HG02885 (cell line): ENCODE measurements around the gene PRKCSH.
"Not testable (repeated sequence)": the region's sequence is repeated elsewhere in the genome, so short reads cannot be mapped to it uniquely, and the experiment has no call there.

Experiments
- ATAC-seq: cut with Tn5 transposase; IDR thresholded peaks from one replicate; pipeline ENCODE4 v1.9.1; 2021; ENCODE audit warnings: mild to moderate bottlenecking; ENCODE audit not compliant: unreplicated experiment, poor library complexity

The PRKCSH gene

DNA sequence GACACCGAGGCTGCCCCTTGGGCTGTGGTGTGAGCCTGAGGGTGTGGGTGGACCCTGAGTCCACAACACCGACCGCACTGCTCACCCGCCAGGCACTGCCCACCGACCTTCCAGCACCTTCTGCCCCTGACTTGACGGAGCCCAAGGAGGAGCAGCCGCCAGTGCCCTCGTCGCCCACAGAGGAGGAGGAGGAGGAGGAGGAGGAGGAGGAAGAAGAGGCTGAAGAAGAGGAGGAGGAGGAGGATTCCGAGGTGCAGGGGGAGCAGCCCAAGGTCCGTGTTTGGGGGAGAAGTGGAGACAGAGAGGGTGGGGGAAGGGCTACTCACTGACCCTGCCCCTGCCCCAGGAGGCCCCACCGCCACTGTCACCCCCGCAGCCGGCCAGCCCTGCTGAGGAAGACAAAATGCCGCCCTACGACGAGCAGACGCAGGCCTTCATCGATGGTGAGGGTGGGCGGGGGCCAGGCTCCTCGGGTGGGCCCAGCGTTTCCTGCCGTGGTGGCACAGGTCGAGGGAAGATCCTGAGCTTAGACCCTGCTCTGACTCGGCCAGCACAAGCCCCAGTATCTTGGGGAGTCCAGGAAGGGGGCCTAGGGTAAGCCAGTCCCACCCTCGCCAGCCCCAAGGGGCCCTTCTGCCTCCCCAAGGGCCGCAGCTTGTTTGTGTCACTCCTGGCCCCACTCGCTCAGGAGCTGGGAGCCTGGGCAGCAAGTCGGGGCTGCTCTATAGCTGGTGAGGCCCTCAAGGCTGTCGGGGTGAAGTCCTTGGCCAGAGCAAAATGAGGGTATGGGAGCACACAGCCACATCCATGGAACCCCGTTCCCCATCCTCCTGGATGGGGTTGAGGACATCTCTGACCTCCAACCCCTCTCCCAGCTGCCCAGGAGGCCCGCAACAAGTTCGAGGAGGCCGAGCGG, 12.2 kb downstream of the PRKCSH start:
- no peak for ATAC-seq

DNA sequence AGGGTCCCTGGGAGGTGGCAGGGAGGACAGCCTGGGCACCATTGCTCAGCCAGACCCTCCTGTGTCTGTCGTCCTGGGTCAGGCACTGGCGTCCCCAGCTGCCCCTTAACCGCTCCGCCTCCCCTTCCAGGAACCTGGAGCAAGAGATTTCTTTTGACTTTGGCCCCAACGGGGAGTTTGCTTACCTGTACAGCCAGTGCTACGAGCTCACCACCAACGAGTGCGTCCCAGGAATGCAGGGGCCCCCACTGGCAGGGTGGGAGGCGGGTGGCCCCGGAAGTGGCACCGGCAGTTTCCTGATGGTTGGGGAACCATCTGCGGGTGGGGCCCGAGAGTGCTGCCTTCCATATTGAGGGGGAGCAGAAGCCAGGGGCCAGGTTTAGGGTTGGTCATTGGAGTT, 13.0 kb downstream of the PRKCSH start:
- ATAC-seq: no peak

- ATAC-seq: no peak
These were observed 13.6 kb downstream of the PRKCSH start for GRCh38 chr19:11448923-11449554.

DNA sequence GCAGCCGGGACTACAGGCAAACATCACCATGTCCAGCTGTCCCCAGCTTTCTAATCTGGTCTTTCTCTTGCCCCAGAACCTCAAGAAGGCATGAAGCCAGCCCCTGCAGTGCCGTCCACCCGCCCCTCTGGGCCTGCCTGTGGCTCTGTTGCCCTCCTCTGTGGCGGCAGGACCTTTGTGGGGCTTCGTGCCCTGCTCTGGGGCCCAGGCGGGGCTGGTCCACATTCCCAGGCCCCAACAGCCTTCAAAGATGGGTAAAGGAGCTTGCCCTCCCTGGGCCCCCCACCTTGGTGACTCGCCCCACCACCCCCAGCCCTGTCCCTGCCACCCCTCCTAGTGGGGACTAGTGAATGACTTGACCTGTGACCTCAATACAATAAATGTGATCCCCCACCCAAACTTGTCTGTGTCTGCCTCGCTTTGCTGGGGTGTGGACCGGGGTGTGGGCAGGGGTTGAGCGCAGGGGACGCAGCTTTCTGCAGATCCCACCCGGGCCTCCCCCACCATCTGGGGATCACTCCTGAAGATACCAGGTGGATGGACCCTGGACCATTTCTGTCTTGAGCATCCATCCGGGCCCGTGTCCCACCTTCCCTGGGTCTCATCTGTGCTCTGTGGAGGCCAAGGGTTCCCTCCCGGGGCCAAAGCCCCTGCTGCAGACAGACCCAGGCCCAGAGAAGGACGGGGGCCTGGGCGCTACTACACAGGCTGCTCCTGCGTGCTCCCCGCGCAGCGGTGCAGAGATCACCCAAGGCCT, 15.3 kb downstream of the PRKCSH start:
- no peak for ATAC-seq

DNA sequence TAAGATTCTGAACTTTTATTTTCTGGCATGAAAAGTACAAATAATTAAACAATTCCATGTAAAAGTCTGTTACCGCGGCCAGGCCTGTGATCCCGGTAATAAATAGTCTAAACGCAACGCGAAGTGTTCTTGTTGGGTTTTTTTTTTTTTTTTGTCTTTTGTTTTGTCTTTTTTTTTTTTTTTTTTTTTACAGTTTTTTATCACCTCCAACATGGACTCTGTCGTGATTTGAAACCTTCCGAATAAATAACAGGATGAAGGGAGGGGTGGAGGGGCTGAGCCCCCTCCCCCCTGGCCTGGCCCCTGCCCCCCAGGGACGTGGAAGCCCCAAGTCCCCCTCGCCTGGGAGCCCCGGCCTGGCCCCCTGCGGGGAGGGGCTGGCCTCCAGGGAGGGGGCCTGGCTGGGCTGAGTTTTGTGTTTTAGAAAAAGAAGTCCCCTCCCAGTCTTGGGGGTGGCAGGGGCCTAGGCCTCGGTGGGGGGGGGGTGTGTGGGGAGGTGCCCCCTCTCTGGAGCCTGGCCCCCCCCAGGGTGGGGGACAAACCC, 16.0 kb downstream of the PRKCSH start:
- ATAC-seq: no peak

GRCh38 chr19:11451871-11452619, 16.6 kb downstream of the PRKCSH start:
- ATAC-seq: no peak

DNA sequence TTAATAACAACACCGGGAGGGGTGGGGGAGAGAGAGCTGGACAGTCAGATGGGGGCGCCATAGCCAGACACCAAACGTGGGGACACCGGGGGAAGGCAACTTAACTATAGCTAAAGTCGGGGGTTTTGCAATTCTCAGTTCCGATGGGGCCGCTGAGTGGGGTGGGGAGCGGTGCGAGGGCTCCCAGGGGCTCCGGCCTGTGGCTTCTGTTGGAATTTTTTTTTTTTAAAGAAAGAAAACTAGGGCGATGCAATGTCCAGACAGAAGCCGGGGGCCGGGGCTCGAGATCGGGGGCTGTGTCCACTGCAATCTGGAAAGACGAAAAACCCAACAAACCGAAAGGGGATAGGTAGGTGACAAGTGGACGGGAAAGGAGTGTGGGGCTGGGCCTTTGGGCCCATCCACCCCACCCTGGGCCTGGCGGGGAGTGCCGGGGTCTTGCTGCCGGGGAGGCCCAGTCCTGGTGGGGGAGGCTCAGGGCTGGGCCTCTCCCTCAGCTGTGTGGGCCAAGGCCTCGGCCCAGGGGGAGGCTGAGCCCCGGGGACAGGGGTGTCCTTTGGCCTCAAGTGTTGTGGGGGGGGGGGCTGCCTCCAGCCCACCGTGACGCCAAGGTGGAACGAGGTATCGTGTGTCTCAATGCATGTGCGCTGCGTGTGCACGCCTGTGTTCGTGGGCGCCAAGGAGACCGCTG, 17.3 kb downstream of the PRKCSH start:
- ATAC-seq: no peak

DNA sequence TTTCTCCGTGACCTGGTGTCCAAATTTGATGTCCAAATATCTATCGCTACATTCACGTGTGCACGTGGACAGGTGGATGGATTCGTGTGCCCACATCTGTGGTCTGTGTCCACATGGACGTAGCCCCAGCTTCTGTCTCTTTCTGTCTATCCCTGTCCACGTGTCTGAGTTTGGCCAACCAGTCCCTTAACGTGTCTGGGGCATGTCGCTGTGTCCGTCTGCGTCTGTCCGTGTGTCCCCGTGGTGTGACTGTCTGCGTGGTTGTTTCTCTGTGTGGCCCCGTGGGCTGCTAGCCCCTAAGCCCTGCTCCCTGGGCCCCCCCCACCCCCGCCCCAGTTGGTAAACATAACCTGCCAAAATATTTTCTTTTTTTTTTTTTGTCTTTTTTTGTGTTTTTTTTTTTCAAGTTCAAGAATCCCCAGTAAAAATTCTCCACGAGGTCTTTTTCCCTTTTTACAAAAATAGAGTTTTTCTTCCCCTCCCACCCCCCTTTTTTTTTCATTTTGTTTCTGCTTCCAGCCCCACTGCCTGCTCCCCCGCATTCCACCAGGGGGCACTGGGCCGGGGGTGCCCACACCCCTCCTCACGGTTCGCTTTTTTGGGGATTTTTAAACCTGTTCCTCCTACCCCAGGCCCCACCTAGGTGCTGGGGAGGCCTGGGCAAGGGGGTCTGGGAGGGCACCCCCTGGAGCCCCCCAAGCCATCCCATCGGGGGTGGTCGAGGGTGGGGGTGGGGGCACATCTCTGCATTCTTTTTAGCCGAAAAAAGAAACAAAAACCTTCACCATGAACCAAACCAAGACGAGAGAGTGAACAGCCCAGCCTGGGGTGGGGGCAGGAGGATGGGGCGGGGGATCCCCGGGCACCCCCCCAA, 18.3 kb downstream of the PRKCSH start:
- ATAC-seq: no peak

DNA sequence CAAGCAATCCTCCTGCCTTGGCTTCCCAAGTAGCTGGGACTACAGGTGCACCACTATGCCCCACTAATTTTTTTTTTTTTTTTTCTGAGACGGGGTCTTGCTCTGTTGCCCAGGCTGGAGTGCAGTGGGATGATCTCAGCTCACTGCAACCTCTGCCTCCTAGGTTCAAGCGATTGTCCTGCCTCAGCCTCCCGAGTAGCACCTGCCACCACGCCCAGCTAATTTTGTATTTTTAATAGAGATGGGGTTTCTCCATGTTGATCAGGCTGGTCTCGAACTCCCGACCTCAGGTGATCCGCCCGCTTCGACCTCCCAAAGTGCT, 19.8 kb downstream of the PRKCSH start:
- ATAC-seq: not testable (repeated sequence)

DNA sequence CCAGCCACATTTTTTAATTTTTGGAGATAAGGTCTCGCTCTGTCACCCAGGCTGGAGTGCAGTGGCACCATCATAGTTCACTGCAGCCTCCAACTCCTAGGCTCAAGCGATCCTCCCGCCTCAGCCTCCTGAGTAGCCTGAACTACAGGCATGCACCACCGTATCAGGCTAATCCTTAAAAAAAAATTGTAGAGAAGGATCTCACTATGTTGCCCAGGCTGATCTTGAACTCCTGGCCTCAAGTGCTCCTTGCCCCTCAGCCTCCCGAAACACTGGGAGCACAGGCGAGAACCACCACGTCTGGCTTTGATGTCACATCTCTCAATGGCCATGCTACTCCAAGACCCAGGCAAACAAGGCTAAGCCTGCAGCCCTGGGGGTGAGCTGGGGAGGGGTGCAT, 21.2 kb downstream of the PRKCSH start:
- no peak for ATAC-seq

GRCh38 chr19:11457115-11457514, 21.7 kb downstream of the PRKCSH start:
- no peak for ATAC-seq

- ATAC-seq: no peak
These were observed 22.4 kb downstream of the PRKCSH start for GRCh38 chr19:11457831-11458230.

GRCh38 chr19:11458236-11458900, 22.9 kb downstream of the PRKCSH start:
- ATAC-seq: no peak

- ATAC-seq: not testable (repeated sequence)
These were observed 23.5 kb downstream of the PRKCSH start for GRCh38 chr19:11458912-11459311.

GRCh38 chr19:11460207-11460606, 24.8 kb downstream of the PRKCSH start:
- no peak for ATAC-seq

DNA sequence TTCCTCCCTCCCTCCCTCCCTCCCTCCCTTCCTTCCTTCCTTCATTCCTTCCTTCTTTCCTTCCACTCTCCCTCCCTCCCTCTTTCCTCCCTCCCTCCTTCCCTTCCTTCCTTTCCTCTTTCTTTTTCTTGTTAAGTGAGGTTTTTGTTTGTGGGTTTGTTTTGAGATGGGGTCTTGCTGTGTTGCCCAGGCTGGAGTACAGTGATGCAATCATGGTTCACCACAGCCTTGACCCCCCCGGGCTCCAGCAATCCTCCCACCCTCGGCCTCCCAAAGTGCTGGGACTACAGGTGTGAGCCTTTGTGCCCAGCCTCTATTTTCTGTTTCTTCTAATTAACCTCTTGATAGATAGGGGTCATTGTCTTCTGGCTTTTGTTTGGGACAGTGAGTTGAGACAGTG, 26.0 kb downstream of the PRKCSH start:
- no peak for ATAC-seq

DNA sequence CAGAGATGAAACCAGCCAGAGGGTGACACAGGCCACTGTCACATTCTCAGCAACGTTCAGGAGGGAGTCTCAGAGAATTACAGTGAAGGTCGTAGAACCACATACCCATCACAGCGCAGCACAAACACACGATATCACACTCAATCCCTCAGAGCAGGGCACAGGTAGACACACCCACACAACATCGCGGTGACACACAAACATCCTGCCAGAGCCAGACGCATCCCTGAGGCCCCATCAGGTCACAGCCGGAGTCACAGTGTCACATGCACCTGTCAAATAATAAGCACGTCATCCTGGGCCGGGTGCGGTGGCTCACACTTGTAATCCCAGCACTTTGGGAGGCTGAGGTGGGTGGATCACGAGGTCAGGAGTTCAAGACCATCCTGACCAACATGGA, 28.0 kb downstream of the PRKCSH start:
- no peak for ATAC-seq
